IMR-90 (cell line): ENCODE data around the gene ATP5PD. TPM values are rescaled to one million over a fixed set of nuclear protein-coding genes. Genes with fewer than 3 reads are reported as not detected.

Experiments
- ATAC-seq: fragments of 200-7000 bp; cut with Tn5 transposase; 2 replicates; pipeline ENCODE4 v1.9.1; 2020; ENCODE audit warnings: low read depth, mild to moderate bottlenecking, moderate library complexity
- BruUV-seq: library from RNA; stranded (reverse); fragments of 400-500 nt; replicated peaks from 2 replicates; lab custom pipeline; 2021; lab: Mats Ljungman, UMichigan
- CTCF ChIA-PET: fragments of 300-600 bp; formaldehyde crosslinking; extraction: SDS; loops from one replicate; lab custom pipeline; 2021; ENCODE audit warnings: antibody characterized with exemption; lab: Yijun Ruan, JAX
- POLR2A ChIA-PET: fragments of 300-600 bp; sonication (Branson Sonifier 250); formaldehyde crosslinking; loops from one replicate; lab custom pipeline; 2022; ENCODE audit warnings: antibody characterized with exemption; ENCODE audit not compliant: unreplicated experiment; lab: Charles Lee
- DNase-seq: peaks from one replicate; pipeline ENCODE4 v3.0.0; 2013
- H2AFZ ChIP-seq: replicated peaks from 2 replicates; pipeline ENCODE3; 2013; ENCODE audit warnings: low read length, mild to moderate bottlenecking; ENCODE audit not compliant: poor library complexity
- H2AK5ac ChIP-seq: 2 replicates; pipeline ENCODE4 v1.6.1; 2013; ENCODE audit warnings: low read depth, low read length, inconsistent platforms
- H2AK9ac ChIP-seq: replicated peaks from 2 replicates; pipeline ENCODE3; 2013; ENCODE audit warnings: mild to moderate bottlenecking, low read depth, low read length, moderate library complexity; ENCODE audit not compliant: poor library complexity
- H2BK120ac ChIP-seq: 2 replicates; pipeline ENCODE4 v1.6.1; 2013; ENCODE audit warnings: low read depth, low read length, inconsistent platforms
- H2BK15ac ChIP-seq: 3 replicates; pipeline ENCODE4 v1.6.1; 2013; ENCODE audit warnings: low read depth, low read length, inconsistent platforms
- H2BK20ac ChIP-seq: 2 replicates; pipeline ENCODE4 v1.6.1; 2013; ENCODE audit warnings: low read depth, mild to moderate bottlenecking, inconsistent platforms, low read length, moderate library complexity
- H2BK5ac ChIP-seq: 2 replicates; pipeline ENCODE4 v1.6.1; 2013; ENCODE audit warnings: mild to moderate bottlenecking, low read depth, low read length, inconsistent platforms; ENCODE audit not compliant: poor library complexity, severe bottlenecking
- H3K14ac ChIP-seq: replicated peaks from 2 replicates; pipeline ENCODE4 v1.6.1; 2013; ENCODE audit warnings: low read depth, low read length, inconsistent platforms
- H3K18ac ChIP-seq: 2 replicates; pipeline ENCODE4 v1.6.1; 2013; ENCODE audit warnings: low read depth, low read length, control low read depth
- H3K23ac ChIP-seq: 2 replicates; pipeline ENCODE4 v1.6.1; 2013; ENCODE audit warnings: low read depth, low read length, inconsistent platforms
- H3K27ac ChIP-seq: 2 replicates; pipeline ENCODE4 v1.5.1; 2013; ENCODE audit warnings: mild to moderate bottlenecking, control low read depth, low read length; ENCODE audit not compliant: insufficient read depth
- H3K27me3 ChIP-seq: 2 replicates; pipeline ENCODE4 v1.6.1; 2013; ENCODE audit warnings: low read length; ENCODE audit not compliant: control insufficient read depth, insufficient read depth
- H3K36me3 ChIP-seq: 2 replicates; pipeline ENCODE4 v1.6.1; 2013; ENCODE audit warnings: low read length, mixed read lengths; ENCODE audit not compliant: control insufficient read depth, insufficient read depth
- H3K4ac ChIP-seq: 2 replicates; pipeline ENCODE4 v1.6.1; 2013; ENCODE audit warnings: low read depth, low read length, inconsistent platforms
- H3K4me1 ChIP-seq: 2 replicates; pipeline ENCODE4 v1.6.1; 2013; ENCODE audit warnings: low read length, mixed read lengths; ENCODE audit not compliant: control insufficient read depth, insufficient read depth
- H3K4me2 ChIP-seq: 2 replicates; pipeline ENCODE4 v1.6.1; 2013; ENCODE audit warnings: low read depth, mild to moderate bottlenecking, control low read depth, low read length, moderate library complexity
- H3K4me3 ChIP-seq: 2 replicates; pipeline ENCODE4 v1.5.1; 2013; ENCODE audit warnings: low read depth, mild to moderate bottlenecking, control low read depth, low read length, moderate library complexity; ENCODE audit not compliant: insufficient read depth
- H3K56ac ChIP-seq: 2 replicates; pipeline ENCODE4 v1.6.1; 2013; ENCODE audit warnings: low read length, inconsistent platforms; ENCODE audit not compliant: insufficient read depth; ENCODE audit errors: extremely low read depth
- H3K79me1 ChIP-seq, 2 experiments: 2 replicates each; pipeline ENCODE4 v1.6.1; 2013; ENCODE audit warnings: low read length in 2 of 2, inconsistent platforms in 1 of 2, low read depth in 1 of 2
- H3K9ac ChIP-seq: 2 replicates; pipeline ENCODE4 v1.6.1; 2013; ENCODE audit warnings: low read depth, low read length, control low read depth
- H3K9me1 ChIP-seq: 2 replicates; pipeline ENCODE4 v1.6.1; 2013; ENCODE audit warnings: low read length, inconsistent platforms; ENCODE audit not compliant: insufficient read depth
- H3K9me3 ChIP-seq: 2 replicates; pipeline ENCODE4 v1.6.1; 2013; ENCODE audit warnings: low read length; ENCODE audit not compliant: control insufficient read depth, insufficient read depth
- H4K20me1 ChIP-seq: 2 replicates; pipeline ENCODE4 v1.6.1; 2013; ENCODE audit warnings: low read length, inconsistent platforms; ENCODE audit not compliant: insufficient read depth
- H4K5ac ChIP-seq: 2 replicates; pipeline ENCODE4 v1.6.1; 2013; ENCODE audit warnings: mild to moderate bottlenecking, low read depth, low read length, control low read depth
- H4K8ac ChIP-seq, 2 experiments: 2 replicates each; pipeline ENCODE4 v1.6.1; 2013; ENCODE audit warnings: low read depth in 2 of 2, low read length in 2 of 2, control low read depth in 1 of 2, inconsistent platforms in 1 of 2
- H4K91ac ChIP-seq: 2 replicates; pipeline ENCODE4 v1.6.1; 2013; ENCODE audit warnings: low read depth, low read length, inconsistent platforms; ENCODE audit not compliant: insufficient read depth
- BHLHE40 ChIP-seq: fragments of 150-350 bp; IDR thresholded peaks from 2 replicates; pipeline ENCODE4 v1.6.1; 2016; ENCODE audit warnings: mild to moderate bottlenecking, low read depth, low read length
- CEBPB ChIP-seq: IDR thresholded peaks from 2 replicates; pipeline ENCODE4 v1.6.1; 2012; ENCODE audit warnings: low read depth, low read length, improper control_type of control experiment
- CHD1 ChIP-seq: IDR thresholded peaks from 2 replicates; pipeline ENCODE4 v1.6.1; 2012; ENCODE audit warnings: low read depth, low read length, improper control_type of control experiment
- ELK1 ChIP-seq: fragments of 150-350 bp; IDR thresholded peaks from 2 replicates; pipeline ENCODE4 v1.6.1; 2016; ENCODE audit warnings: low read depth, mild to moderate bottlenecking, low read length, moderate library complexity, borderline replicate concordance
- FOS ChIP-seq: fragments of 150-350 bp; IDR thresholded peaks from 2 replicates; pipeline ENCODE4 v1.6.1; 2016; ENCODE audit warnings: low read depth, low read length
- MAFK ChIP-seq: IDR thresholded peaks from 2 replicates; pipeline ENCODE4 v1.6.1; 2012; ENCODE audit warnings: low read depth, low read length, improper control_type of control experiment
- MAZ ChIP-seq: IDR thresholded peaks from 2 replicates; pipeline ENCODE4 v1.6.1; 2012; ENCODE audit warnings: low read depth, mild to moderate bottlenecking, low read length, improper control_type of control experiment, moderate library complexity, borderline replicate concordance
- MXI1 ChIP-seq: IDR thresholded peaks from 2 replicates; pipeline ENCODE4 v1.6.1; 2012; ENCODE audit warnings: low read depth, mild to moderate bottlenecking, low read length, moderate library complexity, borderline replicate concordance
- NFE2L2 ChIP-seq: fragments of 150-350 bp; IDR thresholded peaks from 2 replicates; pipeline ENCODE4 v1.6.1; 2016; ENCODE audit warnings: low read depth, mild to moderate bottlenecking, low read length
- POLR2A ChIP-seq: IDR thresholded peaks from 2 replicates; pipeline ENCODE4 v1.6.1; 2012; ENCODE audit warnings: mild to moderate bottlenecking, low read depth, low read length
- RAD21 ChIP-seq: IDR thresholded peaks from 2 replicates; pipeline ENCODE4 v1.6.1; 2012; ENCODE audit warnings: low read length, improper control_type of control experiment
- RCOR1 ChIP-seq: IDR thresholded peaks from 2 replicates; pipeline ENCODE4 v1.6.1; 2012; ENCODE audit warnings: mild to moderate bottlenecking, low read length, improper control_type of control experiment; ENCODE audit not compliant: insufficient replicate concordance
- SMC3 ChIP-seq: fragments of 150-350 bp; IDR thresholded peaks from 2 replicates; pipeline ENCODE4 v1.6.1; 2016; ENCODE audit warnings: low read depth, mild to moderate bottlenecking, antibody characterized with exemption, low read length, moderate library complexity
- USF2 ChIP-seq: fragments of 150-350 bp; IDR thresholded peaks from 2 replicates; pipeline ENCODE4 v1.6.1; 2017; ENCODE audit warnings: mild to moderate bottlenecking, antibody characterized with exemption, low read length, low read depth
- WGBS, 2 experiments: methylation state at CpG; one replicate each; pipeline versions ENCODE4 v1.1.5 to v1.1.7; 2013; ENCODE audit warnings: missing lambda C conversion rate in 2 of 2; ENCODE audit not compliant: insufficient read length in 1 of 2; ENCODE audit errors: extremely low coverage in 2 of 2; 5-methylcytosine and 5-hydroxymethylcytosine counted together
- dilution Hi-C: fragments of 300-500 bp; cut with HindIII; formaldehyde crosslinking; loops from one replicate; pipeline ENCODE4 v1.14.3; 2018; ENCODE audit warnings: low sequenced_read_pairs; ENCODE audit not compliant: unreplicated experiment
- in situ Hi-C: fragments of 300-500 bp; cut with MboI; formaldehyde crosslinking; loops from 3 replicates; pipeline ENCODE4 v1.14.3; 2019; ENCODE audit warnings: low sequenced_read_pairs, inconsistent platforms, mixed read lengths
- intact Hi-C: fragments of 100-400 bp; cut with micrococcal nuclease; formaldehyde crosslinking; loops from 2 replicates; pipeline ENCODE4 v1.10.0; 2022
- polyA plus RNA-seq, 3 experiments: library from polyadenylated mRNA; depleted of rRNA; stranded (reverse); fragments of >200 nt; gene quantifications; 2 replicates each; pipeline ENCODE4 v1.2.3, GENCODE V29; 2012; ENCODE audit warnings: low replicate concordance in 1 of 3
- total RNA-seq: library from RNA; depleted of rRNA; stranded (reverse); fragments of >200 nt; gene quantifications from 2 replicates; pipeline ENCODE4 v1.2.3, GENCODE V29; 2012

Gene ATP5PD
- total and polyA plus RNA-seq, 2 of the 4 experiments (the other 2 are of a cell fraction): 373 to 425 TPM

GRCh38 chr17:75012346-75013091 lies 34.2 kb downstream of the ATP5PD start, which contains the start of gene MRPL58:
Gene MRPL58 (plus strand): TSS chr17:75012670. CDS start chr17:75012687, 17 bp downstream.
- Histone ChIP-seq H4K91ac (peak within 1 kb of the TSS; percentile 51), H2BK15ac (no peak within 1 kb of the TSS), H3K4me3 (peak within 1 kb of the TSS; percentile 84), H3K36me3 (peaks cover 3% of the 10 kb centered on the region; the same call in 1 of the 2 replicates), H3K4me2 (peak within 1 kb of the TSS; percentile 78), H3K27ac (peak within 1 kb of the TSS; percentile 86), H3K79me1 (peaks cover 13 to 31% of the 10 kb centered on the region in 2 experiments), H4K20me1 (no peaks in the 10 kb centered on the region), H4K8ac (peak within 1 kb of the TSS; percentile 95), H3K9me3 (no peaks in the 10 kb centered on the region), H2BK20ac (no peak within 1 kb of the TSS), H3K23ac (peak within 1 kb of the TSS; percentile 83), H2BK5ac (peak within 1 kb of the TSS; percentile 48), H3K9ac (peak within 1 kb of the TSS; percentile 93), H3K4me1 (peaks cover 6% of the 10 kb centered on the region), H3K18ac (peak within 1 kb of the TSS; percentile 16), H3K27me3 (no peaks in the 10 kb centered on the region), H2AFZ (peak within 1 kb of the TSS; percentile 96), H4K5ac (peak within 1 kb of the TSS; percentile 83), H2AK9ac (peak within 1 kb of the TSS; percentile 89), H3K56ac (peak within 1 kb of the TSS; percentile 90), H2AK5ac (0 out of 2 replicates have a peak within 1 kb of the TSS, but pooled peaks have one; percentile 30), H2BK120ac (0 out of 2 replicates have a peak within 1 kb of the TSS, but pooled peaks have one; percentile 7), H3K9me1 (0 out of 2 replicates have a peak, but pooled peaks cover 4% of the 10 kb centered on the region), H3K4ac (peak within 1 kb of the TSS; percentile 88), H3K14ac (peak within 1 kb of the TSS; percentile 68)
- BruUV-seq: no TSS peak
- in situ Hi-C loops: no loop called here
- CTCF ChIA-PET: interaction anchor here (0.6 to 2.4 kb wide), 7 partner anchors 23 to 190 kb away, joined by 3 to 8 read pairs (median 4); partner anchors contain the start of genes CDR2L and USH1G
- peak; percentile 83 for DNase-seq
- intact Hi-C loops: loop anchor here (1.0 to 2.0 kb wide), 3 partner anchors 21 to 51 kb away; no protein-coding TSS in a partner anchor
- dilution Hi-C loops: no loop called here
- POLR2A ChIA-PET: interaction anchor here (0.6 to 2.2 kb wide), 5 partner anchors 10 to 108 kb away, joined by 3 to 8 read pairs (median 7); partner anchors contain the start of gene CDR2L
- 0% methylated on average over 47 of the region's 63 CpGs; no CpG with 5 or more reads in 1 of the 2 experiments for WGBS, 2 experiments
- ATAC-seq: peak; percentile 95
- TF ChIP-seq MAFK: no peak
- TF ChIP-seq MAZ: peak; percentile 73
- no peak for TF ChIP-seq FOS
- TF ChIP-seq NFE2L2: no peak
- peak; percentile 45 for TF ChIP-seq RAD21
- TF ChIP-seq POLR2A: peak; percentile 81
- no peak for TF ChIP-seq ELK1
- no peak; the same call in 1 of the 2 replicates for TF ChIP-seq USF2
- TF ChIP-seq CHD1: no peak
- peak; percentile 37 for TF ChIP-seq RCOR1
- TF ChIP-seq MXI1: peak; percentile 82
- no peak for TF ChIP-seq BHLHE40
- TF ChIP-seq SMC3: peak; percentile 51
- 0 out of 2 replicates have a peak, but pooled peaks have one; percentile 5 for TF ChIP-seq CEBPB
